Stimulated activated CD4-positive, alpha-beta T cell treated with anti-CD3 and anti-CD28 coated beads, Interleukin-1b, Interleukin-23, amount 100 ng/mL, for 1 hour (primary cell): Measurements from ENCODE around the gene WFS1.
A peak's percentile ranks its signal among the peaks of the same experiment; 100 is the strongest.

Source experiments
- DNase-seq, 2 donors: peaks; one replicate each; pipeline ENCODE4 v3.0.0-alpha.2; 2020; ENCODE audit warnings: low read depth in 2 of 2

Gene WFS1, protein sequence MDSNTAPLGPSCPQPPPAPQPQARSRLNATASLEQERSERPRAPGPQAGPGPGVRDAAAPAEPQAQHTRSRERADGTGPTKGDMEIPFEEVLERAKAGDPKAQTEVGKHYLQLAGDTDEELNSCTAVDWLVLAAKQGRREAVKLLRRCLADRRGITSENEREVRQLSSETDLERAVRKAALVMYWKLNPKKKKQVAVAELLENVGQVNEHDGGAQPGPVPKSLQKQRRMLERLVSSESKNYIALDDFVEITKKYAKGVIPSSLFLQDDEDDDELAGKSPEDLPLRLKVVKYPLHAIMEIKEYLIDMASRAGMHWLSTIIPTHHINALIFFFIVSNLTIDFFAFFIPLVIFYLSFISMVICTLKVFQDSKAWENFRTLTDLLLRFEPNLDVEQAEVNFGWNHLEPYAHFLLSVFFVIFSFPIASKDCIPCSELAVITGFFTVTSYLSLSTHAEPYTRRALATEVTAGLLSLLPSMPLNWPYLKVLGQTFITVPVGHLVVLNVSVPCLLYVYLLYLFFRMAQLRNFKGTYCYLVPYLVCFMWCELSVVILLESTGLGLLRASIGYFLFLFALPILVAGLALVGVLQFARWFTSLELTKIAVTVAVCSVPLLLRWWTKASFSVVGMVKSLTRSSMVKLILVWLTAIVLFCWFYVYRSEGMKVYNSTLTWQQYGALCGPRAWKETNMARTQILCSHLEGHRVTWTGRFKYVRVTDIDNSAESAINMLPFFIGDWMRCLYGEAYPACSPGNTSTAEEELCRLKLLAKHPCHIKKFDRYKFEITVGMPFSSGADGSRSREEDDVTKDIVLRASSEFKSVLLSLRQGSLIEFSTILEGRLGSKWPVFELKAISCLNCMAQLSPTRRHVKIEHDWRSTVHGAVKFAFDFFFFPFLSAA

DNA sequence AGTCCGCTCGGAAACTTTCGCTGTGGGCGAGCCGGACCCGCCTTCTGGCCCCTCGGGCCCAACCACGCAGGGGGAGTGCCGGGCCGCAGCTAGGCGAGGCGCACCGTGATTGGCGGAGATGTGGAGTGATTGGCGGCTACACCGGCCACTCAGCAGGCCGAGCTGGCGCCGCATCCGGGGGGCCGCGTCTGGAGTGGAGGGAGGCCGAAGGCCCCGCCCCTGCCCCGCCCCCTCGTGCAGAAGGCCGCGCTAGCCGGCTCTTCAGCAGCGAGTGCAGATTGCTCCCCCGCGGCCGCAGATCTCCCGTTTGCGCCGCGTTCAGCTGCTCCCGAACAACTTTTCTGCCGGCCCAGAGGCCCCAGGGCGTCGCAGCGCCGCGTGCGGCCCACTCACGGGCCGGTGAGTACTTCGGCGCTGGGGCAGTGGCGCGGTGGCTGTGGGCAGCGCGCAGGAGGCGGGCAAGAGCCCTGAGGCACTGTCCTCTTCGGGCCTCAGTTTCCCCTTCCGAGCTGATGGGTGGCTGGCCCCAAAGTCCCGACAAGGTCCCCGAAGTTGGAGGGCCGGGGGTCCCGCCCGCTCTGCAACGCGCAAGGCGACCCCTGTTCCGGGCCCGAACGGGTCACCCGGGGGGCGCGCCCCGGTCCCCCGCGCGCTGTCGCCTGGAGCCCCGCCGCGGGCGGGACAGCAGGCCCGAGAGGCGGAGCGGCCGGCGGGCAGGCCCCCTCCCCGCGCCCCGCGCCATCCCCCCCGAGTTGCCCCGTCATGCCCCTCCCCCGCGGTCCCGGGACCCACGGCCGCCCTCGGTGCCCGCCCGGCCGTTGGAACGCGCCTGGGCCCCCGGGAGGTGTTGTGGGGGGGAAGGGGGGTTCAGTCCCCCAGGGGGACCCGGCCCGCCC is at the start of gene WFS1:
Gene WFS1 (plus strand): TSS at position 235 of the 896 bp plus-strand sequence. CDS start 7,606 bp downstream, outside the sequence.
- peak; percentile 95 to 98 for DNase-seq

DNA sequence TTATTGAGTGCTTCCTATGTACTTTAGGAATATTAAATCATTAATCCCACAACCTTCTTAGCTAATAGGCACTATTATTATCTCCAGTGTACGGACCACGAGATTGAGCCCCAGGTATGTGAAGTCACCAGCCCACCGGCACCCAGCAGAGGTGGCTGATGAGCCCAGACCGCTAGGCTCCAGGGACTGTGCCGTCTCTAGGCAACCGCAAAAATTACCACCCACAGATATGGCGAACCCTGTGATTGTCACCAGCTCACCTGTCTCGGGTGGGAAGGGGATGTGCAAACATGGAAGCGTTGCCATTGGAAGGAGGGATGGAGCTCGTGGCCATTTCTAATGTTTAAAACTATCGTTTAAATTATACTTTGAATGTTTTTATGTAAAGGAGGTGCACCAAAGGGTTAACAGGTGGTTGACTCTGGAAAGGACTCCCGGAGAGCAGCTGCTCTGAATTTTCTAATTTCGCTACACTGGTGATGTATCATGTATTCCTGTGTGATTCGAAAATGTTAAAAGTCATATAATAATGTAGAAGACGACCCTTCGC is 48.3 kb upstream of the WFS1 start:
- no peak for DNase-seq

DNA sequence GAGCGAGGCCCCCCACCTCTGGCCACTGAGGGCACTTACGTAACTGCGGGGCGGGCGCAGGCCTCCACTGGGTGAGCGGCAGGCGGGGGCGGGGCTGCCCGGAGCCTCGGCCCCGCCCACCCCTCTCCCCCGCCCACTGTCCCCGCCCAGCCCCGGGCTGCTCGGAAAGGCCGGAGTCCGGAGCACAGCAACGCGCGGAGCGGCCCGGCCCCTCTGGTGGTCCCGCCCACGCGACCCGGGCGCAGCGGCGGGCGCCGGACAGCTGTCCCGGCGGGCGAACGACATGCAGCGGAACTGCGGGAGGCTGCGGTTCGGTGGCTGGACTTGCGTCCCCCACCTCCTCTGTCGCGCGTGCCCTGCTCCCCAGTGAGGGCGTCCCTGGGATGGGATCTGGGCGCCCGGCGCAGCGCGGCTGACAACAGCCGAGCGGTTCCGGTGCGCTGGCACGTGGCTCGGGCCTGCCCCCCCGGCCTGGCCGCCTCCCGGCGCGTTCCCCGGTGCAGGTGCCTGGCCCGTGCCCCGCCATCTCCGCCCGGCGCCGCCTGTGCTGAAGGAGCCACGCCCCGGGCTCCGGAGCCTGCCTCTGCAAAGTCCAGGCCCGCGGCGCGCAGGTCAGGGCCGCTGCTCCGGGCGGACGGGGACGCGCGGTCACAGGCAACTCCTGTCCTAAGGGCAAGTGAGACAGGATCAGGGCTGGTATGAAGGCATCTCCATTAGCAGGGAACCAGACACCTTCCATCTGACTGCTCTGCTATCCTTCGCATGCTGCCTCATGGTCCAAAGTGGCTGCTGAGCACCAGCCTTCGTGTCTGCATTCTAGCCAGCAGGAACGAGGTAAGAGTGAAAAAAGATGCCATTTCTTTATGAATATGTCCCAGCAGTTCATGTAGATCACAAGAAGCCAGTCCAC is 47.5 kb upstream of the WFS1 start:
- DNase-seq: no peak

DNA sequence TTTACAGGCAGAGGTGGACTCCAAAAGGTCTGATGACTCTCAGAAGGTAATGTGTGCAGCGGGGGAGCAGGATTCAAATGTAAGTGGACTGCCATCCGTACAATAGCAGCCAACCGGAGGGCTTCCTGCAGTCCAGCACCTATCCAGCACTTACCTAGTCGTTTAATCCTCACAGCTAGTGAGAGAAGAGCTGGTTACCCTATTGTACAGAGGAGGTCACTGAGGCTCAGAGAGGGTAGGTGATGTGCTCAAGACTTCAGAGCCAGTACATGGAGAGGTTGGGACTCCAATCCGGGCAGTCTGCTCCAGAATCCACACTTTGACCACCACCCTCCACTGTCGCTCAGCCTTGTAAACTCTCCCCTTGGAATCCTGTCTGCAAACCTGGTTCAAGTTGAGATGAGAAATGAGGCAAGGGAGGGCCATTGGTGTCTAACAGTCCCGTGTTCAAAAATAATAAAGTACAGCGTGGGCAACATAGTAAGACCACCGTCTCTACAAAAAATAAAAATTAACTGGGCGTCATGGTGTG is 46.8 kb upstream of the WFS1 start:
- no peak for DNase-seq

DNA sequence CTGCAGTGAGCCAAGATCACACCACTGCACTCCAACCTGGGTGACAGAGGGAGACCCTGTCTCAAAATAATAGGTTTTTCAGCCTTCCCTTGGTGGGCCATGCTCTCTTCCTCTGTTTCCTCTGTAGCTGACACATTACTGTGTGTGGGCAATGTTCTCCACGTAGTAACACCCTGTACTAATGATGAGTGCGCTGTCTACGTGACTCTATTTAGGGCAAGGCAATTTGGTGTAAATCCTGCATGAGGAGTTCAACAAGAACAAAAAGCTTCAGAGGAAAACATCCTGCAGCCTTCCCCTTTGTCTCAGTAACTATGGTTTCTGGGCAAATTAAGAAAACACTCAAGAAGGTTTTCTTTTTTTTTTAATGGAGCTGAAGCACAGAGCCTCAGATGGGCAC is 44.9 kb upstream of the WFS1 start:
- no peak for DNase-seq

DNA sequence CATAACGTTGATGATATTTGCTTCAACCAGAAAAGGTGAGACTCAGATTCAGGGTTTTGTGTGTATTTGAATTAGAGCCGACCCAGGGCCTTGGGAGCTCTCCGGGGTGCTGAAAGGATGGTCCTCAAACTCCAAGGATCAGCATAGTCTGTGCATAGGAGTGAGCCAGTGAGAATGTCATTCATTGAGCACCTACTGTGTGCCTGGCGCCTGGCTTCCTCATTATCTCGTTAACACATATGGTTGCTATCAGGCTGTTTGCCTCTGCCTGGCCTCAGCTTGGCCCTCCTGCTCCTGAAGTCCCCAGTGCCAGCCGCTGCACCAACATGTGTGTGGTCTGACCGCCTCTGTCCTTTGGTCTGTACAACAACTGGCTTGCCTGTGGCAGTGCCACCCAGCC is 44.2 kb upstream of the WFS1 start:
- DNase-seq: no peak

DNA sequence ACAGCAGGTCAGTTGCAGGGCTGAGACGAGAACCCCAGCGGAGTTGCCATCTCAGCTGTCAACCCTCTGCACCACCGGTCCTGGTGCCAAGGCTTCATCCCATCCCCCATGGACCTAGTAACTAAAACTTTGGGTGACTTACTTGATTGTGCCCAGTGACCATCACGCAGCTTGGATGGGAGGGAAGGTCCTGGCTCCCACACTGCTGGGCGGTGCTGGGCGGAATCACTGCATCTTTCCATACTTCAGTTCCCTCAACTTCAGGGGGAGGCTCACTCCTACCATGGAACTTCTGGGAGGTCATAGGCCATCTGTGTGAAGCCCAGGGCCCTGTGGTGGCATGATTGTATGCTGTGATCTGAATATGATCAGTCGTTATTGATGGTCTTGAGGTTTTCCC is 43.1 kb upstream of the WFS1 start:
- no peak for DNase-seq

DNA sequence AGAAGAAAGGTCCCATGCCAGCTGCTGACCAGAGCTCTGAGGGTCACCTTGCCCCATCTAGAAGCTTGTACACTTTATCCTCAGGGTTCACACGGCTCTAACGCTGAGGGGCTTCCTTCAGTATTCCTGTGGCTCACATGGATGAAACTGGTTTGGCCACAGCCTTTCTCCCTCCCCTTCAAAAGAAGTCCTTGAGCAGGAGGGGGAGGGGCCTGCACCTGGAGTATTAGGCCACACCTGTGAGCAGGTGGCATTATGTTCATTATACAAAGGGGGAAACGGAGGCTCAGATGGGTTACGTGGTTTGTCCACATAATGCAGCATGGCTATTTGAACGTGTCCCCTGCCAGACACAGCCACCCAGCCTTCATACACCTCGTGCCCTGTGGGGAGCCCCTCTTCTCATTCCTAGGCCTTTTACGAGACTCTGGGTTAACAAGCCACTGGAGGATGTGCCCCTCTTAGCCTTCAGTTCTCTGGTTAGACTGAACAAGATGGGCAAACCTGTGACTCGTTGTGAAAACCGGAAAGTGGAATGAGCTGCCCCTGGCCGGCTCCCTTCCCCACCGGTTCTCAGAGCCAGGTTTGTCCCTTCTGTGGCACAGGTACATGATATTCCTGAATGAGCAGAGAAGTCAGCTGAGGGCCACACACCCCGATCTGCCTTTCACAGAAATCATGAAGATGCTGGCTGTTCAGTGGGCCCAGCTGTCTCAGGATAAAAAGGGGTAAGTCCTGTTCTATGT is 42.1 kb upstream of the WFS1 start:
- no peak for DNase-seq

DNA sequence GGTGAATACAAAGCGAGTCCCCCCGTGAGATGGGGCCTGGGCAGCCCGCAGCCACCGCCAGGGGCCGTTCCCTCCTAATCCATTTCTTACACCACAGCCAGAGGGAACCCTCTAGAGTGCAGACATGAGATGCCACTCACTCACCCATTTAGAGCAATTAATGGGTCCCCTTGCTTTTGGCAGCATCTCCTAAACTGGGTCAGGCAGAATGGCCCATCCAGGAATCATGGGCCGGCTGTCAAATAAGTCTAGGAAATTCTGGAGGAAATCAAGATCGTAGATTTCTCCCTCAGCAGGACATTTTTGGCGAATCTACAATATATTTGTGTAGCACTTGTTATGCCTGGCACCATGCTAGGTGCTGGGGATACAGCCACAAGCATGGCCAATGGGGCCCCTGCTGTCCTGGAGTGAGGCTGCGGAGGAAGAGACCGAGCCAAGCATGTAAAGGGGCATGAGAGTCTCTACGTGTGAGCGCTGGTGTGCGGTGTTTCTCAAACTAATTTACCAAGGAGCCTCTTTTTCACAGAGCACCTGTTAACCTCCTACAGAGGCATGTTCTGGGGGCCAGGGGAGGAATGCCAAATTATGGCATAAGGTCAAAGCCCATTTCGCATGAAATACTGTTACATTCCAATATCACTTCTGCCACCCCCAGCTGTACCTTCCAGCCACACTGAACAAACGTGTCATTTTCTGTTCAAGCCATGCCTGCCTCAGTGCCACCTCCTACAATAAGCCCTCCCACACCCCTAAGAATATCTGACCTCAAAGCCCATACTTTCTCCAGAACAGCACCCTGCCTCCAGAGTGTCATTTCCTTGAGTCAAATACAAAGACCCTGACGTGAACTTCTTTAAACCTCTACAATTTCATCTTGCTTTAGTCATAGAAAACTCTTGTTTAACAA is 41.2 kb upstream of the WFS1 start:
- no peak for DNase-seq

DNA sequence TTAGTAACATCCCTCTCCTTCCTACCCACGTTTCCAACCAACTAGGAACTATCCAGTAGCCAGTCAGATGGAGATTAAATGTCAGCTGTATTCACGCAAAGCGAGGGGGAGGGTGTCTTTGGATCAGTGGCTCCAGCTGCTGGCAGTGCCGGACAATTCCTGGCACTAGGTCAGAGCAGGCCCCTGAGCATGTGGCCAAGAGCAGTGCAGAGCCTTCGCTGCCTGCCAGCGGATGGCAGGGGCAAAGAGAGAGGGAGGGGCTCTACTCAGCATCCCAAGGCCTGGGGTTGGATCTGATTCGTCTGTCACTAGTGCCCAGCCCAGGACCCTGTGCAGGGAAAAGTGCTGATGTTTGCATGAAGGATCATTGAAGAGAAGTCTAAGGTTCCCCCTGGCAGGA is 40.6 kb upstream of the WFS1 start:
- no peak for DNase-seq

DNA sequence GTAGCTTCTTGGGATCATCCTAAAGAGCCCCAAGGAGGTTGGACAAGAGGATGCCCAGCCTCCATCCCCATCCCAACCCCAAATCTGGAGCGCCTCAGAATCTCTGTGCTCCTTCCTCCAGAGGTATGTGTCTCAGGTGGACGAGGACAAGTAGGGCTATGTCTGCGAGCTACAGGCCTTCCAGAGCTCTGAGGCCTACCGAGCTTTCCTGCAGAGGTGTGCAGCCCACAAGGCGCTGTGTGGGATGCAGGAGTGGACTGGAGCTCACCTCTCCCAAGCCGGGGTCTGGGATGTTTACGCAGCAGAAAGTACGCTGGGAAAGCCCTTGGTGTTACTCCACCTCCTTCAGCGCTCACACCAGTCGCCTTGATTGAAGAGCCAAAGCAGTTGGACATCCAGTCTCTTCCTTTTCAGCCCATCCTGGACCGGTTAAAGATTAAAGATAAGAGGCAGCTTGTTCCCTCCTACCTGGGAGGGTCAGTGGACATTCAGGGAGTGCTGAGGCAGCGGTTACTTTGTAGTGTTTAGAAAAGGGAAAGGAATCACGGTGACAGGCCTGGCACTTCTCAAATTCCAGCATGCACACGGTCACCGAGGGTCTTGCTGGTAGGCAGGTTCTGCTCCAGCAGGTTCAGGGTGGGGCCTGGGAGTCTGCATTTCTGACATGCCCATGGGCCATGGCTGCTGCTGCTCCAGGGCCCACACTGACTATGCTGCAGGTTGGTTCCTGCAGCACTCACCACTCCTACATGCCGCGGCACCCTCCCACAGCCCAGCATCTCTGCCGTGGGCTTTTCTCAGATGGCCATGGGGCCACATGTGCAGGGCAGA is 39.8 kb upstream of the WFS1 start:
- DNase-seq: no peak

DNA sequence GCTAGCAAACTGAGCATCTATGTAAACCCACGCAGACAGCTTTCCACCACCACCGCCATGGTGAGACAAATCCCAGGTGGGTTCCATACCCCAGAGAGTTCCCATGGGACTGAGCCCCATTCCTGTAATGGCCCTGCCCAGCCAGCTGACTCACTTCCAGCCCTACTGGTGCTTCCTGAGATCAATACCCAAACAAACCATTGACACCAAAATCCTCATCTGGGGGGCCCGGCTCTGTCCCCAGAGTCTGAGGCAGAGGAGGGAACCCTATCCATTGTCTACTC is 39.2 kb upstream of the WFS1 start:
- DNase-seq: no peak

DNA sequence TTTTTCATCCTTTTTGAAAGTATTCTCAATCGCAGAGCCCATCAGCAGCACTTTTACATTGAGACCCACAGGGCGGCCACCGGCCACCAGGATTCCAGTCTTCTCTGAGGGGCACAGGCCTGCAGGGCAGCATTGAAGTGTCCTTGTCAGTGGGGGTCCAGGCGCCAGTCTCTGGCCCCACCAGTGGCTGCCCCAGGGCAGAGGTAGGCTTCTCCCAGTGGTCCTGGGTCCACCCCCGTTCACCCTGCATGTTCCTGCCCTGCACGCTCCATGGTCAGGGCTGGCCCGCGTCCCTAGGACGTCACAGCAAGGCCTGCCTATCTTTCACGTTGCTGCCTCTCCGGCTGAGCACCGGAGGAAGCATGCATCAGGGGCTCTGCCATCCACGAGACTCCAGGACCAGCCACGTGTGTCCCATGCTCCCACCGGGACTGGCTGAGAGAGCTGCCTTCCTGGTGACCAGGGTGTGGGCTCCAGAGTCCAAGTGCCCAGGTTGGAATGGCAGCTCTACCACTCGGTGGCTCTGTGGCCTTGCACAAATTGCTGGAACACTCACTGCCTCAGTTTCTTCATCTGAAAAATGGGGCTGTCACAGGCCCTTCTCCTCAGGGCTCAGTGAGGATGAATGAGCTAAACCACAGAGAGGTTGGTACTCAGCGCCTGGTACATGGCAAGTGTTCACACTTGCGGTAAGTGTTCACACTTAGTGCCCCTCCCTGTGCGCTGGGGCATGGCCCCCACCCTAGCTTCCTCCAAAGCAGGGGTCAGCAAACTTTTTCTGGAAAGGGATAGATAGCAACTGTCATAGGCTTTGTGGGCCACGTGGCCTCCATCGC is 38.6 kb upstream of the WFS1 start:
- no peak for DNase-seq

DNA sequence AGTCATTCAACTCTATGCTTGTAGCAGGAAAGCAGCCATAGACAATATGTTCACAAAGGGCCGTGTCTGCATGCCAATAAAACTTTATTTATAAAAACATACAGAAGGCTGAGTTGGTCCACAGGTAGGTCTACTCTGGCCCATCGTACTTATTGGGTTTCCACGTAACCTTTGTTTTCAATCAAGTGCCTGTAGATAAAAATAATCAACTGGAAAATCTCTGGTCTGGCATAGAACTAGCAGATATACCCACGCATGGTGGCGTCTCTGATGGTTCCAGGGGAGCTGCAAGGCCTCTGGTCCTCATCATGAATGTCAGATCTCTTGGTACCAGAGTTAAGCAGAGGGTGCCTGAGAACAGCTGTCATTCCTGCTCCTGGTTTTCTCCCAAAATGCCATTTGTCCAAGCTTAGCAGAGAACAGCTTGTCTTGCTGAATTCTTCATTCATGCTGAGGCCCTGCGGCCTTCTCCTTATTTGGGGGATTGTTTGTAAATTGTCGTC is 37.9 kb upstream of the WFS1 start:
- no peak for DNase-seq

DNA sequence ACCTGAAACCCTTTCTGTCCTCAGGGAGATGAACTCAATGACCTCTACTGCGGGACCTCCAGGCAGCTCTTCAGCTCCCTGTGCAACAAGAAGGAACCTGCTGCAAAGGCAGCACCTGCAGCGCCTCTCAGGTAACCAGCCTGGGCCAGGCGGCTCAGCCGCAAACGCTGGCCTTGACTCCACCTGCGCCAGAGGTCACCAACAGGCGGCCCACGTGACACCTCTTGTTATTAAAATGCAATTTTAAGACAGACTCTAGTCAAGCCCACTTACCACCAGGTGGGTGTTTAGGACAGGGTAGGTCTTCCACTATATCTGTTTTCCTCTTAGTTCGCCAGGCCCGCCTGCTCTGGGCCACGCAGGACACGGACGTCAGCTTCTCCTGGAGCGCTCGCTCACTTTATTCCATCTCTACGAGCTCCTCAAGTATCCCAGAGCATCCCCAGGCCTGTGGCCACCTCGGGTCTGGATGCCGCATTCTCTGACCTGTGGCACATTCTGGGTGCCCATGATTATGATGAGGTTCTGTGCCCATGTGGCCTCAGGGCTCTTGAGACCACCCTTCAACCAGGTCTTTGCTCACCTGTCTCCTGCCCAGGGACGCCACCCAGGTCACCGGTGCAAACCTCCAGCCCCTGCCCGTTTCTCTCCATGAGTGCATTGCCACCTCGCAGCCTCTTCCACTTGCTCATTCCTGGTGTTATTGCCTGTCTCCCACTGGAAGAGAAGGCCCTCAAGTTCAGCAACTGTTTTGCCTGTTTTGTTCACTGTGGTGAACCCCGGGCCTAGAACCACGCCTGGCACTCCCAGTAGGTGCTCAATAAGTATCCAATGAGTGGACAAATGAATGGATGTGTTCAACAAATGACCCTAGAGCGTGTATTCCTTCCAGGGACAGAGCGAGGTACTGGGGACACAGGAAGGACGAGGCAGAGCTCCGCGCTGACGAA is 36.5 kb upstream of the WFS1 start:
- no peak for DNase-seq

DNA sequence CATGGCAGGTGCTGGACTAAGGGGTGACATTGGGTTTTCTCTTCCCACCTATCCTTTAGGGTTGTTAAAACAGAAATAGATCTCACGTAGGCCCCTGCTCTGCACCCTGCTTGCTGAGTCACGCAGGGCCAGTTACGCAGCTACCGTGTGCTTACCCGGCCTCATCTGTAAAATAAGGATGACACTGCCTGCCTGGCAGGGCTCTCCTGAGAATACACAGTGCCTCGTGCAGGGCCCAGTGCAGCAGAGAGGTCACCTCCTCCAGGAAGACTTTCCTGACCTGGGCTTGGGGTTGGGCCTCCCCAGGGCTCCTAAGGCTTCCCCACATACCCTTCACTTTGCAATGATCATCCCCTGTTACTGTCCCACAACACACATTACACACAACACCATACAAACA is 35.7 kb upstream of the WFS1 start:
- DNase-seq: no peak
